ENCODE data around the gene RAB1B.
A peak's percentile ranks its signal among the peaks of the same experiment; 100 is the strongest.

RAB1B gene

GRCh38 chr11:66268244-66268951 lies at the start of gene RAB1B:
Gene RAB1B, plus strand, starts transcription at chr11:66268639. Its CDS starts 41 bp downstream, at chr11:66268680.
- Histone ChIP-seq H3K27ac (ENCODE audit: low read depth, low read length, poor library complexity, severe bottlenecking) (peak within 1 kb of the TSS; percentile 78), H3K4me1 (ENCODE audit: insufficient read depth, low read length, severe bottlenecking) (peaks cover 19% of the 10 kb centered on the region), H3K4me2 (ENCODE audit: low read length) (peak within 1 kb of the TSS; percentile 92), H4K20me1 (ENCODE audit: insufficient read depth, low read length) (no peaks in the 10 kb centered on the region), H3K9me2 (ENCODE audit: low read depth, low read length) (no peaks in the 10 kb centered on the region), H3K36me3 (ENCODE audit: insufficient read depth, low read length) (peaks cover 42% of the 10 kb centered on the region; the same call in 1 of the 2 replicates), H3K79me2 (ENCODE audit: insufficient read depth, low read length) (peaks cover 13% of the 10 kb centered on the region), H3K9ac (ENCODE audit: low read length) (peak within 1 kb of the TSS; percentile 96), H2AFZ (ENCODE audit: low read length) (no peak within 1 kb of the TSS), H3K9me3 (ENCODE audit: low read length) (no peaks in the 10 kb centered on the region), H3K27me3 (ENCODE audit: insufficient read depth, low read length) (no peaks in the 10 kb centered on the region), H3F3A (ENCODE audit: insufficient read depth, low read length) (no peaks in the 10 kb centered on the region), H3K4me3 (ENCODE audit: low read depth, low read length, poor library complexity, severe bottlenecking) (peak within 1 kb of the TSS; percentile 94)
- TF ChIP-seq, protein P1, sequence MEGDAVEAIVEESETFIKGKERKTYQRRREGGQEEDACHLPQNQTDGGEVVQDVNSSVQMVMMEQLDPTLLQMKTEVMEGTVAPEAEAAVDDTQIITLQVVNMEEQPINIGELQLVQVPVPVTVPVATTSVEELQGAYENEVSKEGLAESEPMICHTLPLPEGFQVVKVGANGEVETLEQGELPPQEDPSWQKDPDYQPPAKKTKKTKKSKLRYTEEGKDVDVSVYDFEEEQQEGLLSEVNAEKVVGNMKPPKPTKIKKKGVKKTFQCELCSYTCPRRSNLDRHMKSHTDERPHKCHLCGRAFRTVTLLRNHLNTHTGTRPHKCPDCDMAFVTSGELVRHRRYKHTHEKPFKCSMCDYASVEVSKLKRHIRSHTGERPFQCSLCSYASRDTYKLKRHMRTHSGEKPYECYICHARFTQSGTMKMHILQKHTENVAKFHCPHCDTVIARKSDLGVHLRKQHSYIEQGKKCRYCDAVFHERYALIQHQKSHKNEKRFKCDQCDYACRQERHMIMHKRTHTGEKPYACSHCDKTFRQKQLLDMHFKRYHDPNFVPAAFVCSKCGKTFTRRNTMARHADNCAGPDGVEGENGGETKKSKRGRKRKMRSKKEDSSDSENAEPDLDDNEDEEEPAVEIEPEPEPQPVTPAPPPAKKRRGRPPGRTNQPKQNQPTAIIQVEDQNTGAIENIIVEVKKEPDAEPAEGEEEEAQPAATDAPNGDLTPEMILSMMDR (IDR thresholded peaks at IDR 0.05; ENCODE audit: low read length), result no peak
- no peak for TF ChIP-seq EZH2 (IDR thresholded peaks at IDR 0.05; ENCODE audit: borderline replicate concordance, low read length)

GRCh38 chr11:66218846-66219620 lies 49.4 kb upstream of the RAB1B start:
- H3K4me2 ChIP-seq (ENCODE audit: low read length), result no peak overlapping the region
- no peak overlapping the region for H3K4me3 ChIP-seq (ENCODE audit: low read depth, low read length, poor library complexity, severe bottlenecking)
- no peaks in the 10 kb centered on the region for H3K9me3 ChIP-seq (ENCODE audit: low read length)
- no peak overlapping the region for H3K27ac ChIP-seq (ENCODE audit: low read depth, low read length, poor library complexity, severe bottlenecking)
- H3K4me1 ChIP-seq (ENCODE audit: insufficient read depth, low read length, severe bottlenecking), result peaks cover 9% of the 10 kb centered on the region
- H3F3A ChIP-seq (ENCODE audit: insufficient read depth, low read length), result no peaks in the 10 kb centered on the region
- H3K27me3 ChIP-seq (ENCODE audit: insufficient read depth, low read length), result no peaks in the 10 kb centered on the region
- no peak overlapping the region for H2AFZ ChIP-seq (ENCODE audit: low read length)
- TF ChIP-seq, protein P1 (IDR thresholded peaks at IDR 0.05; ENCODE audit: low read length), result no peak
- TF ChIP-seq EZH2 (IDR thresholded peaks at IDR 0.05; ENCODE audit: borderline replicate concordance, low read length), result no peak
- H3K9me2 ChIP-seq (ENCODE audit: low read depth, low read length), result no peaks in the 10 kb centered on the region
- peaks cover 58% of the 10 kb centered on the region for H3K36me3 ChIP-seq (ENCODE audit: insufficient read depth, low read length)
- no peaks in the 10 kb centered on the region for H4K20me1 ChIP-seq (ENCODE audit: insufficient read depth, low read length)
- no peaks in the 10 kb centered on the region for H3K79me2 ChIP-seq (ENCODE audit: insufficient read depth, low read length)
- H3K9ac ChIP-seq (ENCODE audit: low read length), result no peak overlapping the region

- Histone ChIP-seq H3K9me3 (ENCODE audit: low read length) (no peaks in the 10 kb centered on the region), H3K27me3 (ENCODE audit: insufficient read depth, low read length) (no peaks in the 10 kb centered on the region), H3K36me3 (ENCODE audit: insufficient read depth, low read length) (peaks cover 68% of the 10 kb centered on the region), H3K4me2 (ENCODE audit: low read length) (no peak overlapping the region), H4K20me1 (ENCODE audit: insufficient read depth, low read length) (no peaks in the 10 kb centered on the region), H3K9ac (ENCODE audit: low read length) (no peak overlapping the region), H3K9me2 (ENCODE audit: low read depth, low read length) (no peaks in the 10 kb centered on the region), H3F3A (ENCODE audit: insufficient read depth, low read length) (no peaks in the 10 kb centered on the region), H3K79me2 (ENCODE audit: insufficient read depth, low read length) (no peaks in the 10 kb centered on the region), H2AFZ (ENCODE audit: low read length) (no peak overlapping the region), H3K4me1 (ENCODE audit: insufficient read depth, low read length, severe bottlenecking) (peaks cover 9% of the 10 kb centered on the region), H3K27ac (ENCODE audit: low read depth, low read length, poor library complexity, severe bottlenecking) (no peak overlapping the region), H3K4me3 (ENCODE audit: low read depth, low read length, poor library complexity, severe bottlenecking) (no peak overlapping the region)
- TF ChIP-seq EZH2 (IDR thresholded peaks at IDR 0.05; ENCODE audit: borderline replicate concordance, low read length), result no peak
- TF ChIP-seq, protein P1 (IDR thresholded peaks at IDR 0.05; ENCODE audit: low read length), result no peak
Observed at GRCh38 chr11:66219846-66220565, 48.4 kb upstream of the RAB1B start.
